Parathyroid adenoma (tissue), 2 donors: ENCODE measurements around the gene ODC1.

Experiments
- H2AFZ ChIP-seq: fragments of 300-600 bp; sonication (generic); one replicate; pipeline ENCODE4 v1.7.0; 2017; ENCODE audit warnings: antibody characterized with exemption, mild to moderate bottlenecking
- H3K27ac ChIP-seq: fragments of 300-600 bp; sonication (generic); one replicate; pipeline ENCODE4 v1.7.0; 2017
- H3K27me3 ChIP-seq: fragments of 300-600 bp; sonication (generic); one replicate; pipeline ENCODE4 v1.7.0; 2017; ENCODE audit warnings: low read length; ENCODE audit not compliant: control insufficient read depth, insufficient read depth
- H3K36me3 ChIP-seq: fragments of 300-600 bp; sonication (generic); one replicate; pipeline ENCODE4 v1.7.0; 2017; ENCODE audit warnings: low read length; ENCODE audit not compliant: control insufficient read depth, insufficient read depth
- H3K4me1 ChIP-seq: fragments of 300-600 bp; sonication (generic); one replicate; pipeline ENCODE4 v1.7.0; 2017; ENCODE audit warnings: control low read depth
- H3K4me2 ChIP-seq: fragments of 300-600 bp; sonication (generic); one replicate; pipeline ENCODE4 v1.7.0; 2017; ENCODE audit warnings: low read length
- H3K4me3 ChIP-seq: fragments of 300-600 bp; sonication (generic); one replicate; pipeline ENCODE4 v1.7.0; 2017; ENCODE audit warnings: low read depth, low read length
- H3K79me2 ChIP-seq: fragments of 300-600 bp; sonication (generic); one replicate; pipeline ENCODE4 v1.7.0; 2017; ENCODE audit warnings: control low read depth
- H3K9ac ChIP-seq: fragments of 300-600 bp; sonication (generic); one replicate; pipeline ENCODE4 v1.7.0; 2017; ENCODE audit warnings: mild to moderate bottlenecking
- H3K9me3 ChIP-seq: fragments of 300-600 bp; sonication (generic); one replicate; pipeline ENCODE4 v1.7.0; 2017; ENCODE audit warnings: low read length; ENCODE audit not compliant: control insufficient read depth
- CTCF ChIP-seq: fragments of 300-600 bp; sonication (generic); IDR thresholded peaks from one replicate; pipeline ENCODE4 v1.7.0; 2017; ENCODE audit warnings: antibody characterized with exemption, mild to moderate bottlenecking
- donor health status: primary hyperparathyroidism.

Gene ODC1

GRCh38 chr2:10399358-10399757 lies 48.8 kb downstream of the ODC1 start:
- no peaks in the 10 kb centered on the region for H3K9me3 ChIP-seq
- H2AFZ ChIP-seq: no peak overlapping the region
- no peak overlapping the region for H3K27ac ChIP-seq
- no peak overlapping the region for H3K9ac ChIP-seq
- no peaks in the 10 kb centered on the region for H3K79me2 ChIP-seq
- no peak for TF ChIP-seq CTCF
- H3K36me3 ChIP-seq: no peaks in the 10 kb centered on the region
- no peak overlapping the region for H3K4me3 ChIP-seq
- H3K27me3 ChIP-seq: no peaks in the 10 kb centered on the region
- no peak overlapping the region for H3K4me2 ChIP-seq
- H3K4me1 ChIP-seq: no peaks in the 10 kb centered on the region

- Histone ChIP-seq H3K4me1 (no peaks in the 10 kb centered on the region), H3K9ac (no peak overlapping the region), H3K27me3 (no peaks in the 10 kb centered on the region), H3K9me3 (no peaks in the 10 kb centered on the region), H3K27ac (no peak overlapping the region), H3K4me2 (no peak overlapping the region), H3K4me3 (no peak overlapping the region), H3K36me3 (no peaks in the 10 kb centered on the region), H2AFZ (no peak overlapping the region), H3K79me2 (no peaks in the 10 kb centered on the region)
- no peak for TF ChIP-seq CTCF
Observed at GRCh38 chr2:10398496-10398895, 49.6 kb downstream of the ODC1 start.

- no peaks in the 10 kb centered on the region for H3K4me1 ChIP-seq
- no peak for TF ChIP-seq CTCF
- no peak overlapping the region for H3K4me2 ChIP-seq
- no peaks in the 10 kb centered on the region for H3K79me2 ChIP-seq
- H2AFZ ChIP-seq: no peak overlapping the region
- H3K4me3 ChIP-seq: no peak overlapping the region
- H3K36me3 ChIP-seq: no peaks in the 10 kb centered on the region
- H3K27ac ChIP-seq: no peak overlapping the region
- H3K9me3 ChIP-seq: no peaks in the 10 kb centered on the region
- no peak overlapping the region for H3K9ac ChIP-seq
- no peaks in the 10 kb centered on the region for H3K27me3 ChIP-seq
Observed at GRCh38 chr2:10397878-10398277, 50.2 kb downstream of the ODC1 start.

- H3K79me2 ChIP-seq: no peaks in the 10 kb centered on the region
- no peak overlapping the region for H3K27ac ChIP-seq
- H2AFZ ChIP-seq: no peak overlapping the region
- H3K4me1 ChIP-seq: no peaks in the 10 kb centered on the region
- H3K9me3 ChIP-seq: no peaks in the 10 kb centered on the region
- no peak overlapping the region for H3K4me3 ChIP-seq
- H3K9ac ChIP-seq: no peak overlapping the region
- no peaks in the 10 kb centered on the region for H3K27me3 ChIP-seq
- H3K36me3 ChIP-seq: no peaks in the 10 kb centered on the region
- TF ChIP-seq CTCF: no peak
- no peak overlapping the region for H3K4me2 ChIP-seq
Observed at GRCh38 chr2:10397297-10397875, 50.7 kb downstream of the ODC1 start.

- Histone ChIP-seq H3K36me3 (no peaks in the 10 kb centered on the region), H2AFZ (no peak overlapping the region), H3K4me3 (no peak overlapping the region), H3K9ac (no peak overlapping the region), H3K27me3 (no peaks in the 10 kb centered on the region), H3K4me1 (no peaks in the 10 kb centered on the region), H3K9me3 (no peaks in the 10 kb centered on the region), H3K27ac (no peak overlapping the region), H3K4me2 (no peak overlapping the region), H3K79me2 (peaks cover 4% of the 10 kb centered on the region)
- TF ChIP-seq CTCF: no peak
Observed at GRCh38 chr2:10396464-10396863, 51.7 kb downstream of the ODC1 start.
